Endothelial cell of umbilical vein (primary cell): ENCODE results near the gene B3GAT1. TPM values are rescaled to one million over a fixed set of nuclear protein-coding genes. Genes with fewer than 3 reads are reported as not detected.

Source experiments
- BruUV-seq: library from RNA; stranded (reverse); fragments of 400-500 nt; replicated peaks from 2 replicates; lab custom pipeline; 2021; lab: Mats Ljungman, UMichigan
- CTCF ChIA-PET: fragments of 300-600, 350-600 bp; sonication (Branson Sonifier 250); formaldehyde crosslinking; loops from one replicate; lab custom pipeline; 2021; ENCODE audit warnings: antibody characterized with exemption, inconsistent platforms; lab: Charles Lee
- POLR2A ChIA-PET: fragments of 300-600, 350-600 bp; sonication (Branson Sonifier 250); formaldehyde crosslinking; loops from one replicate; lab custom pipeline; 2021; ENCODE audit warnings: antibody characterized with exemption, inconsistent platforms; lab: Charles Lee
- DNase-seq: peaks from one replicate; pipeline ENCODE4 v3.0.0-alpha.2; 2011; ENCODE audit warnings: low read depth, low spot score
- FAIRE-seq: peaks from 2 replicates; lab custom pipeline; 2011; peaks lifted over from hg19 to GRCh38; lab: Jason Lieb, UNC
- H2AFZ ChIP-seq: 2 replicates; pipeline ENCODE4 v1.6.0; 2012; ENCODE audit warnings: low read depth, low read length, control low read depth, inconsistent platforms
- H3K27ac ChIP-seq: 2 replicates; pipeline ENCODE4 v1.5.1; 2011; ENCODE audit warnings: low read depth, mild to moderate bottlenecking, control low read depth, low read length, moderate library complexity; ENCODE audit not compliant: insufficient read depth
- H3K27me3 ChIP-seq, 2 experiments: 2 replicates each; pipeline versions ENCODE4 v1.6.0 to v1.6.1; 2011; ENCODE audit warnings: low read length in 2 of 2, mixed read lengths in 1 of 2; ENCODE audit not compliant: control insufficient read depth in 2 of 2, insufficient read depth in 2 of 2
- H3K36me3 ChIP-seq, 2 experiments: 2 replicates in 1 of 2; 3 replicates in 1 of 2; pipeline ENCODE4 v1.5.1; 2011; ENCODE audit warnings: low read length in 2 of 2, mild to moderate bottlenecking in 1 of 2, moderate library complexity in 1 of 2; ENCODE audit not compliant: control insufficient read depth in 2 of 2, insufficient read depth in 2 of 2; ENCODE audit errors: extremely low read depth in 1 of 2
- H3K4me1 ChIP-seq: 3 replicates; pipeline ENCODE4 v1.5.1; 2011; ENCODE audit warnings: mild to moderate bottlenecking, low read length; ENCODE audit not compliant: control insufficient read depth, insufficient read depth; ENCODE audit errors: extremely low read depth
- H3K4me2 ChIP-seq: 2 replicates; pipeline ENCODE4 v1.6.1; 2011; ENCODE audit warnings: low read length, control low read depth, mixed read lengths; ENCODE audit not compliant: insufficient read depth
- H3K4me3 ChIP-seq, 3 experiments: fragments of 200-600 bp in 1 of 3; sonication (generic), shearing (Covaris generic) in 1 of 3; replicated peaks in 1 of 3; 2 replicates each; pipeline ENCODE4 v1.5.1; 2011 to 2016; ENCODE audit warnings: control low read depth in 3 of 3, low read length in 3 of 3, mild to moderate bottlenecking in 2 of 3, inconsistent platforms in 1 of 3, low read depth in 1 of 3, moderate library complexity in 1 of 3; ENCODE audit not compliant: insufficient read depth in 1 of 3
- H3K79me2 ChIP-seq: 2 replicates; pipeline ENCODE4 v1.6.0; 2012; ENCODE audit warnings: low read length, inconsistent platforms; ENCODE audit not compliant: control insufficient read depth, insufficient read depth
- H3K9ac ChIP-seq: replicated peaks from 2 replicates; pipeline ENCODE3; 2011; ENCODE audit warnings: low read length, control low read depth; ENCODE audit not compliant: insufficient read depth; ENCODE audit errors: extremely low read depth
- H3K9me1 ChIP-seq: replicated peaks from 3 replicates; pipeline ENCODE4 v1.6.0; 2011; ENCODE audit warnings: mild to moderate bottlenecking, low read length; ENCODE audit not compliant: control insufficient read depth, insufficient read depth; ENCODE audit errors: extremely low read depth
- H3K9me3 ChIP-seq: replicated peaks from 2 replicates; pipeline ENCODE4 v1.5.1; 2012; ENCODE audit warnings: low read length, inconsistent platforms; ENCODE audit not compliant: control insufficient read depth, insufficient read depth
- H4K20me1 ChIP-seq: replicated peaks from 2 replicates; pipeline ENCODE3; 2011; ENCODE audit warnings: mild to moderate bottlenecking, low read length; ENCODE audit not compliant: control insufficient read depth, insufficient read depth; ENCODE audit errors: extremely low read depth
- CTCF ChIP-seq, 2 donors: IDR thresholded peaks; 1 replicate in 1 of 2; 2 replicates in 1 of 2; pipeline ENCODE4 v1.5.1; 2011; ENCODE audit warnings: low read length in 2 of 2, mild to moderate bottlenecking in 2 of 2, moderate library complexity in 2 of 2, control low read depth in 1 of 2, inconsistent platforms in 1 of 2, low read depth in 1 of 2; ENCODE audit not compliant: insufficient read depth in 1 of 2; ENCODE audit errors: extremely low read depth in 1 of 2
- EZH2 ChIP-seq: IDR thresholded peaks from 2 replicates; pipeline ENCODE4 v1.6.1; 2012; ENCODE audit warnings: borderline replicate concordance, low read depth, mild to moderate bottlenecking, moderate library complexity, low read length, inconsistent platforms; ENCODE audit not compliant: severe bottlenecking
- FOS ChIP-seq: IDR thresholded peaks from 2 replicates; pipeline ENCODE4 v1.6.1; 2011; ENCODE audit warnings: mild to moderate bottlenecking, low read length, moderate library complexity, borderline replicate concordance; ENCODE audit not compliant: insufficient read depth
- GATA2 ChIP-seq: IDR thresholded peaks from 2 replicates; pipeline ENCODE4 v1.7.0; 2011; ENCODE audit warnings: low read depth, mild to moderate bottlenecking, moderate library complexity, mixed read lengths, low read length; ENCODE audit not compliant: insufficient read length, insufficient read depth
- JUN ChIP-seq: IDR thresholded peaks from 2 replicates; pipeline ENCODE4 v1.6.1; 2011; ENCODE audit warnings: borderline replicate concordance, low read depth; ENCODE audit not compliant: insufficient read length, insufficient read depth
- MAX ChIP-seq: IDR thresholded peaks from 2 replicates; pipeline ENCODE4 v1.6.1; 2011; ENCODE audit not compliant: insufficient read depth, insufficient read length
- MYC ChIP-seq: IDR thresholded peaks from one replicate; pipeline ENCODE4 v1.6.1; 2011; ENCODE audit warnings: mild to moderate bottlenecking, low read depth, low read length
- POLR2A ChIP-seq: IDR thresholded peaks from 2 replicates; pipeline ENCODE4 v1.6.1; 2012; ENCODE audit warnings: low read depth, mild to moderate bottlenecking, control low read depth, low read length
- POLR2AphosphoS5 ChIP-seq: IDR thresholded peaks from 2 replicates; pipeline ENCODE4 v1.6.1; 2012; ENCODE audit warnings: low read depth, mild to moderate bottlenecking, control low read depth, low read length, moderate library complexity; ENCODE audit not compliant: insufficient read depth
- dilution Hi-C: fragments of 300-500 bp; cut with MboI; formaldehyde crosslinking; loops from one replicate; pipeline ENCODE4 v1.15.0; 2019; ENCODE audit warnings: low sequenced_read_pairs; ENCODE audit not compliant: extremely low pct_ligation_motif_present
- intact Hi-C: fragments of 100-400 bp; cut with micrococcal nuclease; formaldehyde crosslinking; loops from one replicate; pipeline ENCODE4 v1.10.0; 2022
- polyA plus RNA-seq, 4 experiments: library from polyadenylated mRNA; depleted of rRNA in 3 of 4; stranded (reverse) in 3 of 4; unstranded in 1 of 4; fragments of >200 nt; gene quantifications; 2 replicates each; pipeline versions ENCODE4 v1.2.1 to v1.2.3, GENCODE V29; 2011 to 2012; ENCODE audit warnings: missing spikeins in 1 of 4
- total RNA-seq: library from RNA; stranded (reverse); gene quantifications from 2 replicates; pipeline ENCODE4 v1.2.3, GENCODE V29; 2021

B3GAT1 gene
- total and polyA plus RNA-seq, 2 donors (not counting 3 experiments of a cell fraction or from before 2014, with no cell fraction given) = 0.01 TPM; not detected in 1

GRCh38 chr11:134374171-134374570 lies 37.9 kb downstream of the B3GAT1 start:
- BruUV-seq = no TSS peak
- Histone ChIP-seq H3K79me2 (no peaks in the 10 kb centered on the region), H3K9ac (no peak overlapping the region), H3K27me3 (no peaks in the 10 kb centered on the region), H3K9me3 (no peaks in the 10 kb centered on the region), H3K27ac (no peak overlapping the region), H4K20me1 (no peaks in the 10 kb centered on the region), H3K36me3 (no peaks in the 10 kb centered on the region), H3K9me1 (no peaks in the 10 kb centered on the region), H2AFZ (no peak overlapping the region), H3K4me1 (no peaks in the 10 kb centered on the region), H3K4me2 (no peak overlapping the region), H3K4me3 (no peak overlapping the region)
- ChIA-PET POLR2A (no interaction called here), CTCF (no interaction called here)
- DNase-seq = no peak
- FAIRE-seq = no peak
- dilution Hi-C loops = no loop called here
- no peak for TF ChIP-seq MAX
- no peak for TF ChIP-seq EZH2
- TF ChIP-seq JUN = no peak
- TF ChIP-seq CTCF (IDR thresholded peaks at IDR 0.05; ENCODE audit: extremely low read depth in 1 of 2, insufficient read depth in 1 of 2, low read depth in 1 of 2, low read length in 2 of 2) = no peak
- no peak for TF ChIP-seq MYC
- no peak for TF ChIP-seq GATA2
- TF ChIP-seq FOS = no peak
- TF ChIP-seq POLR2AphosphoS5 = no peak
- TF ChIP-seq POLR2A = no peak
- intact Hi-C loops = no loop called here
